H9 (cell line): ENCODE results near the gene TTLL12. TPM values are rescaled to one million over a fixed set of nuclear protein-coding genes. Genes with fewer than 3 reads are reported as not detected.

Experiments used
- DNase-seq: peaks from one replicate; pipeline ENCODE4 v3.0.0-alpha.2; 2017
- H2AFZ ChIP-seq: one replicate; pipeline ENCODE4 v1.6.1; 2013; ENCODE audit warnings: mild to moderate bottlenecking, low read length, control low read depth, moderate library complexity
- H2AK5ac ChIP-seq: 2 replicates; pipeline ENCODE4 v1.6.1; 2013; ENCODE audit warnings: low read length, control low read depth, mixed read lengths; ENCODE audit not compliant: insufficient read length
- H2BK120ac ChIP-seq: one replicate; pipeline ENCODE4 v1.6.1; 2013; ENCODE audit warnings: low read depth, mild to moderate bottlenecking, low read length, control low read depth, inconsistent platforms; ENCODE audit not compliant: poor library complexity, severe bottlenecking
- H2BK12ac ChIP-seq: 2 replicates; pipeline ENCODE4 v1.6.1; 2013; ENCODE audit warnings: low read length, control low read depth, mixed read lengths, low read depth; ENCODE audit not compliant: insufficient read length
- H2BK15ac ChIP-seq: 2 replicates; pipeline ENCODE4 v1.6.1; 2013; ENCODE audit warnings: low read depth, low read length, control low read depth
- H2BK20ac ChIP-seq: one replicate; pipeline ENCODE4 v1.6.1; 2013; ENCODE audit warnings: low read depth, mild to moderate bottlenecking, low read length, control low read depth, inconsistent platforms; ENCODE audit not compliant: poor library complexity, severe bottlenecking
- H2BK5ac ChIP-seq: 2 replicates; pipeline ENCODE4 v1.6.1; 2013; ENCODE audit warnings: low read length, control low read depth, mixed read lengths; ENCODE audit not compliant: insufficient read length
- H3K14ac ChIP-seq: 2 replicates; pipeline ENCODE4 v1.6.1; 2013; ENCODE audit warnings: low read length, control low read depth; ENCODE audit not compliant: insufficient read depth
- H3K18ac ChIP-seq: 2 replicates; pipeline ENCODE4 v1.6.1; 2013; ENCODE audit warnings: low read depth, mild to moderate bottlenecking, mixed read lengths, low read length, control low read depth; ENCODE audit not compliant: insufficient read length
- H3K23ac ChIP-seq: 2 replicates; pipeline ENCODE4 v1.6.1; 2013; ENCODE audit warnings: low read length, control low read depth, mixed read lengths, low read depth; ENCODE audit not compliant: insufficient read length
- H3K23me2 ChIP-seq: 2 replicates; pipeline ENCODE4 v1.6.1; 2013; ENCODE audit warnings: low read depth, mild to moderate bottlenecking, mixed read lengths, low read length, control low read depth; ENCODE audit not compliant: insufficient read length, poor library complexity, severe bottlenecking
- H3K27ac ChIP-seq: 2 replicates; pipeline ENCODE4 v1.5.1; 2013; ENCODE audit warnings: low read length, control low read depth, mixed read lengths, low read depth; ENCODE audit not compliant: insufficient read length
- H3K27me3 ChIP-seq: 2 replicates; pipeline ENCODE4 v1.6.1; 2013; ENCODE audit warnings: low read length, control low read depth, inconsistent platforms; ENCODE audit not compliant: insufficient read depth
- H3K4ac ChIP-seq: 2 replicates; pipeline ENCODE4 v1.6.1; 2013; ENCODE audit warnings: low read depth, mild to moderate bottlenecking, control low read depth, inconsistent platforms, low read length, moderate library complexity
- H3K4me1 ChIP-seq: 2 replicates; pipeline ENCODE4 v1.6.1; 2013; ENCODE audit warnings: low read length, control low read depth, inconsistent platforms; ENCODE audit not compliant: insufficient read depth
- H3K4me2 ChIP-seq: 2 replicates; pipeline ENCODE4 v1.6.1; 2013; ENCODE audit warnings: low read length, control low read depth, mixed read lengths; ENCODE audit not compliant: insufficient read length, insufficient read depth
- H3K56ac ChIP-seq: 2 replicates; pipeline ENCODE4 v1.6.1; 2013; ENCODE audit warnings: low read depth, mild to moderate bottlenecking, mixed read lengths, low read length, control low read depth; ENCODE audit not compliant: insufficient read length
- H3K79me1 ChIP-seq: 2 replicates; pipeline ENCODE4 v1.6.1; 2013; ENCODE audit warnings: low read depth, mild to moderate bottlenecking, moderate library complexity, low read length, control low read depth, inconsistent platforms; ENCODE audit not compliant: insufficient read depth, poor library complexity, severe bottlenecking
- H3K79me2 ChIP-seq: 2 replicates; pipeline ENCODE4 v1.6.1; 2013; ENCODE audit warnings: low read length, control low read depth, inconsistent platforms; ENCODE audit not compliant: insufficient read depth
- H3K9ac ChIP-seq: 2 replicates; pipeline ENCODE4 v1.6.1; 2013; ENCODE audit warnings: low read length, control low read depth, mixed read lengths; ENCODE audit not compliant: insufficient read length; ENCODE audit errors: extremely low read depth
- H3K9me3 ChIP-seq: one replicate; pipeline ENCODE4 v1.6.1; 2013; ENCODE audit warnings: low read depth, low read length, inconsistent platforms; ENCODE audit not compliant: control insufficient read depth
- H3T11ph ChIP-seq: one replicate; pipeline ENCODE4 v1.6.1; 2013; ENCODE audit warnings: mild to moderate bottlenecking, low read length, control low read depth, inconsistent platforms
- H4K20me1 ChIP-seq: one replicate; pipeline ENCODE4 v1.6.1; 2013; ENCODE audit not compliant: control insufficient read depth, insufficient read length, insufficient read depth
- H4K5ac ChIP-seq: 2 replicates; pipeline ENCODE4 v1.6.1; 2013; ENCODE audit warnings: low read depth, mild to moderate bottlenecking, mixed read lengths, low read length, control low read depth; ENCODE audit not compliant: insufficient read length
- H4K8ac ChIP-seq: replicated peaks from 2 replicates; pipeline ENCODE4 v1.6.1; 2013; ENCODE audit warnings: low read length, control low read depth, mixed read lengths, low read depth; ENCODE audit not compliant: insufficient read length
- H4K91ac ChIP-seq: 2 replicates; pipeline ENCODE4 v1.6.1; 2013; ENCODE audit warnings: low read depth, mild to moderate bottlenecking, moderate library complexity, mixed read lengths, low read length, control low read depth; ENCODE audit not compliant: insufficient read length
- H3K27ac Mint-ChIP-seq, 3 experiments: 2 replicates in 2 of 3; 3 replicates in 1 of 3; pipeline ENCODE4 v1.8.0; 2020 to 2021; ENCODE audit warnings: mixed read lengths in 3 of 3, mild to moderate bottlenecking in 1 of 3, moderate library complexity in 1 of 3
- H3K27me3 Mint-ChIP-seq: 2 replicates; pipeline ENCODE4 v1.8.0; 2021; ENCODE audit warnings: low read depth, mild to moderate bottlenecking, moderate library complexity, mixed read lengths
- H3K36me3 Mint-ChIP-seq, 3 experiments: 2 replicates in 2 of 3; 3 replicates in 1 of 3; pipeline ENCODE4 v1.8.0; 2020 to 2021; ENCODE audit warnings: low read depth in 3 of 3, mixed read lengths in 3 of 3; ENCODE audit not compliant: insufficient read depth in 1 of 3
- H3K4me1 Mint-ChIP-seq, 2 experiments: 2 replicates each; pipeline ENCODE4 v1.8.0; 2020; ENCODE audit warnings: mixed read lengths in 2 of 2
- H3K4me3 Mint-ChIP-seq, 2 experiments: 2 replicates in 1 of 2; 3 replicates in 1 of 2; pipeline ENCODE4 v1.8.0; 2020 to 2021; ENCODE audit warnings: mild to moderate bottlenecking in 2 of 2, mixed read lengths in 2 of 2, moderate library complexity in 1 of 2
- H3K9me3 Mint-ChIP-seq, 2 experiments: 2 replicates in 1 of 2; 3 replicates in 1 of 2; pipeline ENCODE4 v1.8.0; 2020; ENCODE audit warnings: mild to moderate bottlenecking in 2 of 2, mixed read lengths in 2 of 2, moderate library complexity in 1 of 2
- CTCF ChIP-seq: fragments of 200-600 bp; sonication (generic); conservative IDR thresholded peaks from 3 replicates; pipeline ENCODE4 v1.8.0; 2021; ENCODE audit warnings: antibody characterized with exemption, mild to moderate bottlenecking
- WGBS: extraction: QIAGEN DNeasy Blood & Tissue Kit; methylation state at CpG from one replicate; pipeline ENCODE4 v1.1.7; 2013; ENCODE audit warnings: missing lambda C conversion rate, low lambda C conversion rate, mixed read lengths; ENCODE audit not compliant: insufficient read length; ENCODE audit errors: extremely low coverage; 5-methylcytosine and 5-hydroxymethylcytosine counted together
- total RNA-seq: library from RNA; stranded (reverse); gene quantifications from 2 replicates; pipeline ENCODE4 v1.2.1, GENCODE V29; 2021

The TTLL12 gene
- total RNA-seq, 1 experiment from 2014 or later: 89.6 TPM

GRCh38 chr22:43198936-43199335 is 12.0 kb upstream of the TTLL12 start:
- Mint-ChIP-seq H3K27ac (0 out of 7 replicates have a peak overlapping the region, but pooled peaks of 1 of the 3 experiments have one; percentile 3), H3K36me3 (no peaks in the 10 kb centered on the region)
- no peaks in the 10 kb centered on the region for H3K79me1 ChIP-seq

More at GRCh38 chr22:43198936-43199335, 12.0 kb upstream of the TTLL12 start:
- H2BK120ac ChIP-seq: no peak overlapping the region
- WGBS: no CpG with 5 or more reads among the region's 9 CpGs
- H4K91ac ChIP-seq: no peak overlapping the region
- no peaks in the 10 kb centered on the region for H3K79me2 ChIP-seq
- H3K27me3 ChIP-seq: no peaks in the 10 kb centered on the region
- H2AFZ ChIP-seq: no peak overlapping the region
- no peak overlapping the region for H3K23ac ChIP-seq
- no peak for TF ChIP-seq CTCF
- no peaks in the 10 kb centered on the region for H3K4me1 ChIP-seq
- H4K8ac ChIP-seq: no peak overlapping the region
- H4K5ac ChIP-seq: no peak overlapping the region
- no peak overlapping the region for H3K56ac ChIP-seq
- Mint-ChIP-seq H3K4me1 (peaks cover 14 to 20% of the 10 kb centered on the region in 2 experiments), H3K27me3 (peaks cover 6% of the 10 kb centered on the region), H3K4me3 (no peak overlapping the region), H3K9me3 (no peaks in the 10 kb centered on the region)
- no peak overlapping the region for H3K4me2 ChIP-seq
- no peak overlapping the region for H2BK20ac ChIP-seq
- no peak overlapping the region for H2BK15ac ChIP-seq
- H2BK12ac ChIP-seq: no peak overlapping the region
- DNase-seq: no peak
- H2AK5ac ChIP-seq: no peak overlapping the region
- no peak overlapping the region for H3K27ac ChIP-seq
- H3K23me2 ChIP-seq: no peaks in the 10 kb centered on the region
- no peak overlapping the region for H3K18ac ChIP-seq
- H3T11ph ChIP-seq: no peak overlapping the region
- no peak overlapping the region for H3K14ac ChIP-seq
- H3K4ac ChIP-seq: no peak overlapping the region
- no peak overlapping the region for H2BK5ac ChIP-seq
- H3K9ac ChIP-seq: no peak overlapping the region
- no peaks in the 10 kb centered on the region for H4K20me1 ChIP-seq
- H3K9me3 ChIP-seq: no peaks in the 10 kb centered on the region
